ENCODE measurements around the gene PRKAG3. TPM values are rescaled to one million over a fixed set of nuclear protein-coding genes. Genes with fewer than 3 reads are reported as not detected.
"Not testable (repeated sequence)": the region's sequence is repeated elsewhere in the genome, so short reads cannot be mapped to it uniquely, and the experiment has no call there.

Gene PRKAG3
- polyA plus RNA-seq, 1 of the 3 experiments (the other 2 are of a cell fraction): not detected

- H3K27me3 ChIP-seq (ENCODE audit: insufficient read depth); H3K9me3 ChIP-seq; H3K4me2 ChIP-seq; H3K27ac ChIP-seq (ENCODE audit: low read depth in 2 of 2, low read length in 1 of 2); H4K20me1 ChIP-seq (ENCODE audit: insufficient read depth); H3K4me3 ChIP-seq (ENCODE audit: low read depth in 2 of 2, low read length in 1 of 2); H3K9me2 ChIP-seq; POLR2A ChIA-PET; H2AFZ ChIP-seq (ENCODE audit: low read depth); H3K36me3 ChIP-seq (replicated peaks in 1 of 2; ENCODE audit: control insufficient read depth in 1 of 2, insufficient read depth in 2 of 2, low read length in 1 of 2); CTCF ChIA-PET; H3K79me2 ChIP-seq (ENCODE audit: insufficient read depth); H3K4me1 ChIP-seq (ENCODE audit: control insufficient read depth in 1 of 2, insufficient read depth in 2 of 2, low read depth in 1 of 2, low read length in 1 of 2); H3F3A ChIP-seq (replicated peaks; ENCODE audit: insufficient read depth); H3K9ac ChIP-seq; DNase-seq: not testable (repeated sequence)
- 24% methylated on average over 5 of the region's 5 CpGs for WGBS (ENCODE audit: low lambda C conversion rate)
Measured at GRCh38 chr2:218844334-218844733, 12.7 kb upstream of the PRKAG3 start.

GRCh38 chr2:218839888-218840287 lies 8.3 kb upstream of the PRKAG3 start:
- Histone ChIP-seq H3K4me2 (no peak overlapping the region), H3F3A (replicated peaks; ENCODE audit: insufficient read depth) (no peaks in the 10 kb centered on the region), H2AFZ (ENCODE audit: low read depth) (no peak overlapping the region), H3K36me3 (replicated peaks in 1 of 2; ENCODE audit: control insufficient read depth in 1 of 2, insufficient read depth in 2 of 2, low read length in 1 of 2) (no peaks in the 10 kb centered on the region), H3K79me2 (ENCODE audit: insufficient read depth) (no peaks in the 10 kb centered on the region), H3K4me3 (ENCODE audit: low read depth in 2 of 2, low read length in 1 of 2) (no peak overlapping the region), H3K9me3 (no peaks in the 10 kb centered on the region), H4K20me1 (ENCODE audit: insufficient read depth) (no peaks in the 10 kb centered on the region), H3K9me2 (no peaks in the 10 kb centered on the region), H3K4me1 (ENCODE audit: control insufficient read depth in 1 of 2, insufficient read depth in 2 of 2, low read depth in 1 of 2, low read length in 1 of 2) (no peaks in the 10 kb centered on the region; a peak in 1 of 4 replicates), H3K27me3 (ENCODE audit: insufficient read depth) (no peaks in the 10 kb centered on the region; the same call in 1 of the 2 replicates), H3K9ac (no peak overlapping the region), H3K27ac (ENCODE audit: low read depth in 2 of 2, low read length in 1 of 2) (no peak overlapping the region)
- no peak for TF ChIP-seq FOSL2 (IDR thresholded peaks at IDR 0.05; ENCODE audit: borderline replicate concordance, low read depth)
- no peak for TF ChIP-seq FOXJ3 (CRISPR knock-in tag; IDR thresholded peaks at IDR 0.05)
- no peak for TF ChIP-seq CTCF (IDR thresholded peaks at IDR 0.05)
- no peak for TF ChIP-seq EZH2phosphoT487 (IDR thresholded peaks at IDR 0.05; ENCODE audit: borderline replicate concordance, low read depth)
- no peak for TF ChIP-seq TEAD4 (IDR thresholded peaks at IDR 0.05; ENCODE audit: borderline replicate concordance, insufficient read depth)
- TF ChIP-seq, protein P1, sequence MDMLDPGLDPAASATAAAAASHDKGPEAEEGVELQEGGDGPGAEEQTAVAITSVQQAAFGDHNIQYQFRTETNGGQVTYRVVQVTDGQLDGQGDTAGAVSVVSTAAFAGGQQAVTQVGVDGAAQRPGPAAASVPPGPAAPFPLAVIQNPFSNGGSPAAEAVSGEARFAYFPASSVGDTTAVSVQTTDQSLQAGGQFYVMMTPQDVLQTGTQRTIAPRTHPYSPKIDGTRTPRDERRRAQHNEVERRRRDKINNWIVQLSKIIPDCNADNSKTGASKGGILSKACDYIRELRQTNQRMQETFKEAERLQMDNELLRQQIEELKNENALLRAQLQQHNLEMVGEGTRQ (IDR thresholded peaks at IDR 0.05; ENCODE audit: borderline replicate concordance, low read depth, low read length): no peak
- TF ChIP-seq RCOR1 (IDR thresholded peaks at IDR 0.05; ENCODE audit: low read length): no peak
- no peak for TF ChIP-seq POLR2AphosphoS5 (IDR thresholded peaks at IDR 0.05; ENCODE audit: low read depth, low read length)
- no peak for TF ChIP-seq ZBTB33 (IDR thresholded peaks at IDR 0.05; ENCODE audit: borderline replicate concordance, low read depth)
- TF ChIP-seq YY1 (IDR thresholded peaks at IDR 0.05; ENCODE audit: low read depth): no peak
- TF ChIP-seq, protein P2, sequence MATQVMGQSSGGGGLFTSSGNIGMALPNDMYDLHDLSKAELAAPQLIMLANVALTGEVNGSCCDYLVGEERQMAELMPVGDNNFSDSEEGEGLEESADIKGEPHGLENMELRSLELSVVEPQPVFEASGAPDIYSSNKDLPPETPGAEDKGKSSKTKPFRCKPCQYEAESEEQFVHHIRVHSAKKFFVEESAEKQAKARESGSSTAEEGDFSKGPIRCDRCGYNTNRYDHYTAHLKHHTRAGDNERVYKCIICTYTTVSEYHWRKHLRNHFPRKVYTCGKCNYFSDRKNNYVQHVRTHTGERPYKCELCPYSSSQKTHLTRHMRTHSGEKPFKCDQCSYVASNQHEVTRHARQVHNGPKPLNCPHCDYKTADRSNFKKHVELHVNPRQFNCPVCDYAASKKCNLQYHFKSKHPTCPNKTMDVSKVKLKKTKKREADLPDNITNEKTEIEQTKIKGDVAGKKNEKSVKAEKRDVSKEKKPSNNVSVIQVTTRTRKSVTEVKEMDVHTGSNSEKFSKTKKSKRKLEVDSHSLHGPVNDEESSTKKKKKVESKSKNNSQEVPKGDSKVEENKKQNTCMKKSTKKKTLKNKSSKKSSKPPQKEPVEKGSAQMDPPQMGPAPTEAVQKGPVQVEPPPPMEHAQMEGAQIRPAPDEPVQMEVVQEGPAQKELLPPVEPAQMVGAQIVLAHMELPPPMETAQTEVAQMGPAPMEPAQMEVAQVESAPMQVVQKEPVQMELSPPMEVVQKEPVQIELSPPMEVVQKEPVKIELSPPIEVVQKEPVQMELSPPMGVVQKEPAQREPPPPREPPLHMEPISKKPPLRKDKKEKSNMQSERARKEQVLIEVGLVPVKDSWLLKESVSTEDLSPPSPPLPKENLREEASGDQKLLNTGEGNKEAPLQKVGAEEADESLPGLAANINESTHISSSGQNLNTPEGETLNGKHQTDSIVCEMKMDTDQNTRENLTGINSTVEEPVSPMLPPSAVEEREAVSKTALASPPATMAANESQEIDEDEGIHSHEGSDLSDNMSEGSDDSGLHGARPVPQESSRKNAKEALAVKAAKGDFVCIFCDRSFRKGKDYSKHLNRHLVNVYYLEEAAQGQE (IDR thresholded peaks at IDR 0.05; ENCODE audit: low read depth, low read length): no peak
- ChIA-PET POLR2A (no interaction called here), CTCF (interaction anchor here (2.6 to 2.7 kb wide), 2 partner anchors 8 to 11 kb away, joined by 7 to 14 read pairs; no protein-coding TSS in a partner anchor)
- no peak for DNase-seq
- 17% methylated on average over 1 of the region's 1 CpG for WGBS (ENCODE audit: low lambda C conversion rate)

All from SK-N-SH (cell line).